HG02610 (cell line): Measurements from ENCODE around the gene SLC35B2.
"Not testable (repeated sequence)": the region's sequence is repeated elsewhere in the genome, so short reads cannot be mapped to it uniquely, and the experiment has no call there.

Experiments used
- ATAC-seq: cut with Tn5 transposase; IDR thresholded peaks from one replicate; pipeline ENCODE4 v1.9.1; 2021; ENCODE audit warnings: mild to moderate bottlenecking, moderate library complexity; ENCODE audit not compliant: unreplicated experiment

The SLC35B2 gene

DNA sequence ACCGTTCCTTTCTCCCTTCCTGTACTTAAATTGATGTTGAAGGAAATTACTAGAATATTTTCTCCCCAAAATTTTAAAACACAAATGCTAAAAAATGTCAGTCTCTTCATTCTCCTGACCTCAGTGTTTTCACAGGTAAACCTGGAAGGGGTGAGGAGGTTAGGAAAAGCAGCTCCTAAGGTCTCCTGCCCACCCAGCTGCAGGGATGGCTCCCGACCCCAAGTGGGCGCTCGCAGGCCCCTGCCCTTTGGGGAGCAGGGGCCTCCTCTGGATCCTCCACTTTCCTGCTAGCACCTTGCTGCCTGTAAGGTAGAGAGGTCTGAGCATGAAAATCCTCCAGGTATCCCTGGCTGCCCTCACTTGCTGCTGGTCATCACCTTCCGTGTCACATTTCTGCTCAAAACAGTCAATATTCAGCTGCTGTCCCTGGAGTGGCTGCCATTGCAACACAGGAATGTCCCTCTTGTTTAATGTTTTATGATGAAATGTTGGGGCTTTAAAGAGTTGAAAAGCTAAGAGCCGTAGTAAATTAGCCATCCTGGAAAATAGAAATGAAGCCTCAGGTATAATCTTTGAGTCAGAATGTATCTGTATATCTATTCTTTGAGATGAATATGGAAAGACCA, 21.3 kb downstream of the SLC35B2 start:
- no peak for ATAC-seq

DNA sequence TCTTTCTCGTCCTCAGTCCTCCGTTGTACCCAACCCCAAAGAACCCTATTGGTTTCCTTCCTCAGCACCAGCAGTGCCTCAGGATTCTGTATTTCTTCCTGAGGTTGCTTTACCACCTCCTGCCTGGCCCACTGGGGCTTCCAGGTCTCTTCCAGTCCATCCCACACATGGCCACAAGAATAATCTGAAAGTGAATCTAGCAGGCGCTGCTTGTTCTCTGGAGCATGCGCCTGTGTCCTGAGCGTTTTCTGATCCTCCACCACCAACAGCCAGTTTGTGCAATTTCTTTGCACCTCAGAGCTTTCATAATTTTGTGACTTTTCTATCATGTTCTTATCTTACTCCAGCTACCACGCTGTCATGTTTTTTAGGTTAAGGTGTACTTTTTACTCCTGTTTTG, 22.1 kb downstream of the SLC35B2 start:
- no peak for ATAC-seq

DNA sequence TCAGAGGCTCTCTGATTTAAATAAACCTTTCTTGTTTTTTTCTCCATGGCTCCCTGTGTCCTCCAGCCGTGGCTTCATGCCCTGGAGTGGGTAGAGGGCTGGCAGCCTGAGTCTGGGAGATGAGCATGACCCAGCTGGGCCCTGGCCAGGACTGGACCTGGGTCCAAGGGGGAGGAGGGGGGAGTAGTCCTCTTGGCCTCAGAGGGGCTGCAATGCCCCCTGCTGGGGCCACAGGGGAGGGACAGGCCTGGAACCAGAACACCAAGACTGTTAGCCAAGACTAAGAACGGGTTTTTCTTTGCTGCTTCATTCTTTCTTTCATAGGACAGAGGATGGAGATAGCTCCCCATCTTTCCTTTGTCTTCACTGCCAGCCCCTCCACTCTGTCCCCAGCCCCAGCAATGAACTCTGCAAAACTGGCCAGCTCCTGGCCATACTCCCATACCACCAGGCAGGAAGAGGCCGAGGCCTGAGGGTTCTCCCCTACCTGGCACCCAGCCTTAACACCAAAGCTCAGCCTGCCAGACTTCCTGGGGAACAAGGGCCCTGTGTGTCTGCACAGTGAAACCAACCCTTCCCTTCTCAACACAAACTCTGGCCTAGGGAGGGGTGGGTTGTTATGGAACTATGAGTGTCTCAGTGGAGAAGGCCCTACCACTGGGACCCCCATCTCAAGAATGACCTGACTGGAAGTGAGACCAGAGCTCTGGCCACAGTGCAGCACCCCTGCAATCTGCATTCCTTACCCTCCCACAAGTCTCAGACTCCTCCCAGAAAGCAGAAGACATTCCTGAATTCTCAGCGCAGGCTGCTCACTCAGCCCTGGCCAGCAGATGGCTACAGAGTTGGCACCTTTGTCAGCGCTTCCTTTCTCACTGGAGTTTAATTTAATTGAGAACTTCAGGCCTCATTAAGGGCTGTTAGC, 23.0 kb downstream of the SLC35B2 start:
- no peak for ATAC-seq

DNA sequence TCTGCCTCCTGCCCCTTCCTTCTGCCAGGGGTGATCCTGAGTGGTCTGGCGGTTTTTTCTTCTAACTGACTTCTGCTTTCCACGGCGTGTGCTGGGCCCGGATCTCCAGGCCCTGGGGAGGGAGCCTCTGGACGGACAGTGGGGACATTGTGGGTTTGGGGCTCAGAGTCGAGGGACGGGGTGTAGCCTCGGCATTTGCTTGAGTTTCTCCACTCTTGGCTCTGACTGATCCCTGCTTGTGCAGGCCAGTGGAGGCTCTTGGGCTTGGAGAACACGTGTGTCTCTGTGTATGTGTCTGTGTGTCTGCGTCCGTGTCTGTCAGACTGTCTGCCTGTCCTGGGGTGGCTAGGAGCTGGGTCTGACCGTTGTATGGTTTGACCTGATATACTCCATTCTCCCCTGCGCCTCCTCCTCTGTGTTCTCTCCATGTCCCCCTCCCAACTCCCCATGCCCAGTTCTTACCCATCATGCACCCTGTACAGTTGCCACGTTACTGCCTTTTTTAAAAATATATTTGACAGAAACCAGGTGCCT, 23.7 kb downstream of the SLC35B2 start:
- no peak for ATAC-seq

DNA sequence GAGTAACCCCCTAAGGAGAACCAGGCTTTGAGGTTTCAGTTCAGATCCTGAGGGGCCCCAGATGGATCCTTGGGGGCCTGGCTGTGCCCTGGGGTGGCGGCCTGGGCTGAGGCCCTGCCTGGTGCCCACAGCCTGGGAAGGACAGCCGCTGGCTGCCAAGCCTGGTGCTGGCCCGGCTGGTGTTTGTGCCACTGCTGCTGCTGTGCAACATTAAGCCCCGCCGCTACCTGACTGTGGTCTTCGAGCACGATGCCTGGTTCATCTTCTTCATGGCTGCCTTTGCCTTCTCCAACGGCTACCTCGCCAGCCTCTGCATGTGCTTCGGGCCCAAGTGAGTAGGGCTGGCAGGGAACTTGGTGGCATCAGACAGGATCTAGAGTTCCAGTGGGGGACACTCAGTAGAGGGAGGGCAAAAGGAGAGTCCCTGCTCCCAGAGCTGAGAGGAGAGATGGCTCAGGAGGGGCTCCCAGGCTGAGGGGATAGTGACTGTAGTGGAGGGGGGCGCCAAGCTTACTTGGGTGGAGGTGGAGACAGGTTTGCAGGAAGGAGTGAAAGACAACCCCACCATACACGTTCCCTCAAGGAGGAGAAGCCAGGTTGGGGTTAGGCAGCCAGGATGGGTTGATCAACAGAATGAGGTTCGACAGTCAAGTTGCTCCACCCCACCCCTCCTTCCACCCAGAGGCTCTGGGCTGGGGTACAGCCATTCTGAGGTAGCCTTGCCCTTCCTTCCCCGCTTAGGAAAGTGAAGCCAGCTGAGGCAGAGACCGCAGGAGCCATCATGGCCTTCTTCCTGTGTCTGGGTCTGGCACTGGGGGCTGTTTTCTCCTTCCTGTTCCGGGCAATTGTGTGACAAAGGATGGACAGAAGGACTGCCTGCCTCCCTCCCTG, 24.4 kb downstream of the SLC35B2 start:
- ATAC-seq = no peak

DNA sequence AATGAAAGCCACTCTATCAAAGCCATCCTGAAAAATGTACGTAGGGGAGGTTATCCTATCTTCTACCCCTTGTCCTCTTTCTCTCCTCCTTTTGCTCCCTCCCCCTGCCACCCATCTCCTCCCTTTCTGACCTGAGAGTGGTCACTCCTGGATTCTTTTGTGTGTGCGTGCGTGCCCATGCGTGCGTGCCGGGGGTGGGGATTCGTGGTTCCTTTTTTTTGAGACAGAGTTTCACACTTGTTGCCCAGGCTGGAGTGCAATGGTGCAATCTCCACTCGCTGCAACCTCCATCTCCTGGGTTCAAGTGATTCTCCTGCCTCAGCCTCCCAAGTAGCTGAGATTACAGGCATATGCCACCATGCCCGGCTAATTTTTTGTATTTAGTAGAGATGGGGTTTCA, 25.9 kb downstream of the SLC35B2 start:
- ATAC-seq = not testable (repeated sequence)

DNA sequence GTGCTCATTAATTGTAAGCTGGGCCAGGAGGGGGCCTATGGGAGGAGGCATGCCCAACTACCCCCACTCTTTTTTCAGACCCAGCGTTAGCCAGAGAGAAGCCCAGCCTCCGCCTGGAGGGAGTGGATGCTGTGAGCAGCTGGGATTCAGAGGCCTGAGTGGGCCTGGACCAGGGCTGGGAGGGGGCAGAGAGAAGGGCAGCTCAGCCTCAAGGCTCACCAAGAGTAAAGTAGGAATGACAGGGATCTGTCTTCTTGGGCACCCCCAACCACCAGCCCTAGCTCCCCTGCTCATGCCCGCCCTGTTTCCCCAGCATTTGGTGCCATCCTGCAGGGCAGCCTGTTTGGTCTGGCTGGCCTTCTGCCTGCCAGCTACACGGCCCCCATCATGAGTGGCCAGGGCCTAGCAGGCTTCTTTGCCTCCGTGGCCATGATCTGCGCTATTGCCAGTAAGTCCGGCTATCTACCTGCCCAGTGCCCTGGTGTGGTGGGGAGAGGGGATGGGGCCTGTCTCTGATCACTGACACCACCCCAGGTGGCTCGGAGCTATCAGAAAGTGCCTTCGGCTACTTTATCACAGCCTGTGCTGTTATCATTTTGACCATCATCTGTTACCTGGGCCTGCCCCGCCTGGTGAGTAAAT, 27.2 kb downstream of the SLC35B2 start:
- no peak for ATAC-seq

DNA sequence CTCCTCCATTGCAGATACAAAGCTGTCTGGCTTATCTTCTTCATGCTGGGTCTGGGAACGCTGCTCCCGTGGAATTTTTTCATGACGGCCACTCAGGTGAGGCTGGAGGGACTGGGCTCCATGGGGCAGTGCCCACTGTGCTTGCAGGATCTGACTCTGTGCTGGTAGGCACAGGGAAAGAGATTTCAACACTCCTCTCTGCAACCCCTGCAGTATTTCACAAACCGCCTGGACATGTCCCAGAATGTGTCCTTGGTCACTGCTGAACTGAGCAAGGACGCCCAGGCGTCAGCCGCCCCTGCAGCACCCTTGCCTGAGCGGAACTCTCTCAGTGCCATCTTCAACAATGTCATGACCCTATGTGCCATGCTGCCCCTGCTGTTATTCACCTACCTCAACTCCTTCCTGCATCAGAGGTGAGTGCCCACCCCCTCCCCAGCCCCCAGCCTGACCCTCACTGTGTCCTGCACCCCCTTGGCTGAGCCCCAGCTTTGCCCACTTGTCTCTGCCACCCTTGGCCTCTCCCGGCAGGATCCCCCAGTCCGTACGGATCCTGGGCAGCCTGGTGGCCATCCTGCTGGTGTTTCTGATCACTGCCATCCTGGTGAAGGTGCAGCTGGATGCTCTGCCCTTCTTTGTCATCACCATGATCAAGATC, 27.8 kb downstream of the SLC35B2 start:
- ATAC-seq = no peak

DNA sequence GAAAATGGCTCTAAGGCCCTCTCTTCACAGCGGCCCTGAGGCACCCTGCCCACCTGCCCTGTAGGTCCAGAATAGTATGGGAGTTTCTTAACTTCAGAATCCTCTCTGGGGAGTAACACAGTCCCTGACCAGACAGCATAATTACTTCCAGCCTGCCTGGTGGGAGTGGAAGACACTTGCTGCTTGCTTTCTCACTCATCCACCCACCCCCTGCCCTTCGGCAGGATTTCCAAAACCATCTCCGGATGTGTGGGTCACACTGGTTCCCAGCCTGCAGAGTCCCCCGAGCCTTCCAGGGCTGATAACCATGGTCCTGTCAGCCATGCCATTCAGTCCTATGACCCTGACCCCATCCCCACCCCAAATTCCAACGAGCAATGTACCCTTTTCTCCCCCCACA, 28.5 kb downstream of the SLC35B2 start:
- ATAC-seq = no peak

DNA sequence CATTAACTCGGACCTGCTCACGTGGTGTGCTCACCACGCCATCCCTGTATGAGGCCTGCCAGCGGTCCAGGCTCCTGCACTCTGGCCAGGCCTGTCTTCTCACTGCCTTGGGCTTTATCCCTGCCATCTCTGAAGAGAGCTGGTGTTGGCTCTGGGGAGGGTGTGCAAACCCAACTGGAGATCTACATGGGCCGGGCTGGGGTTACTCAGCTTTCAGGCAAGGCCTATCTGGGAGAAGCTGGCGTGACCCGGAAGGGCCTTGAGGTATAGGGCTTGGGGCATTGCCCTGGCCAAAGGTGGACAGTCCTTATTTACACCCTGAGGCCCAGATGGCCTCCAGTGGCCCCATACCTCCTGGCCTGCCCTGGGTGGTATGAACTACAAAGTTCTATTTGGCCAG, 28.9 kb downstream of the SLC35B2 start:
- ATAC-seq = no peak

DNA sequence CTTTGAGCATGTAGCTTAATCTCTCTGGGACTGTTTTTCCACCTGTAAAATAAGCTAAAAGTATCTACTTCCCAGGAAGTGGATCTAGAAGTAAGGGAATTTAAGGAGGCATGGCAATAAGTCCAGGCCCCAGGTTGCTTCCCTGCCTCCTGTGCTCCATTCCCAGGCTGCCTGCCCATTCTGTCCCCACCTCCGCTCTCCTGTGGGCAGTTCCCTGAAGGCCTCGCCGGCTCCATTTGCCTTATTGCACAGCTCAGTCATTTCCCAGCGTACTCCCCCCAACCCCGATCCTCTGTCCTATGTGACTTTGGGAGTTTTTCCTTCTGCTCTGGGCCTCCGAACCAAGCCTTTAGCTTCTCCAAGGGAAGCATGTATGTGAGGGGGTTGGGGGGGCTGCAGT, 29.3 kb downstream of the SLC35B2 start:
- no peak for ATAC-seq

DNA sequence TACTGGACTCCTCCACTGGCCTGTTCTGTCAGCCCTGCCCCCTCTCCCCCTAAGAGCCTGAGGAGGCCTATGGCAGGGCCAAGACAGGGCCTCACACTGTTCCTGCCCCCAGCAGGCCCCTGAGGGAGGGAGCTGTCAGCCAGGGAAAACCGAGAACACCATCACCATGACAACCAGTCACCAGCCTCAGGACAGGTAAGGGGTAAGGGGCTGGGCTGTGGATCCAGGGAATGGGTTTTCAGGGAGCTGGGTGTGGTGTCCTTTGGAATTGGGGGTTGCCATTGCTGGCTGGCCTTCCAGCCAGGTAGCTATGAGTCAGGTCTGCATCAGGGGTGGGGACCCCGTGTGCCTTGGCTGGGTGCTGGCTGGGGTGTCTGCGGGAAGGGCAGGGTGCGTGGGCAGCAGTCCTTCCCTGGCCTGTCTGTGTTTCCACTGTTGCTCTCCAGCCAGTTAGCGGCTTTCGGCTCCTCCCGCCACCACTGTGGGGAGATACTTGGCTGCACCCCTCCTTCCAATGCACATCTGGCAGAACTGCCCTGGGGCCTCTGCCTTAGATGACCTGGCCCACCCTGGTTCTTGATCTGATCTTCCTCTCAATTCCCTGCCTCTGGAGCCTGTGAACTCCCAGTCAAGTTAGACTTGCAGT, 30.1 kb downstream of the SLC35B2 start:
- no peak for ATAC-seq

DNA sequence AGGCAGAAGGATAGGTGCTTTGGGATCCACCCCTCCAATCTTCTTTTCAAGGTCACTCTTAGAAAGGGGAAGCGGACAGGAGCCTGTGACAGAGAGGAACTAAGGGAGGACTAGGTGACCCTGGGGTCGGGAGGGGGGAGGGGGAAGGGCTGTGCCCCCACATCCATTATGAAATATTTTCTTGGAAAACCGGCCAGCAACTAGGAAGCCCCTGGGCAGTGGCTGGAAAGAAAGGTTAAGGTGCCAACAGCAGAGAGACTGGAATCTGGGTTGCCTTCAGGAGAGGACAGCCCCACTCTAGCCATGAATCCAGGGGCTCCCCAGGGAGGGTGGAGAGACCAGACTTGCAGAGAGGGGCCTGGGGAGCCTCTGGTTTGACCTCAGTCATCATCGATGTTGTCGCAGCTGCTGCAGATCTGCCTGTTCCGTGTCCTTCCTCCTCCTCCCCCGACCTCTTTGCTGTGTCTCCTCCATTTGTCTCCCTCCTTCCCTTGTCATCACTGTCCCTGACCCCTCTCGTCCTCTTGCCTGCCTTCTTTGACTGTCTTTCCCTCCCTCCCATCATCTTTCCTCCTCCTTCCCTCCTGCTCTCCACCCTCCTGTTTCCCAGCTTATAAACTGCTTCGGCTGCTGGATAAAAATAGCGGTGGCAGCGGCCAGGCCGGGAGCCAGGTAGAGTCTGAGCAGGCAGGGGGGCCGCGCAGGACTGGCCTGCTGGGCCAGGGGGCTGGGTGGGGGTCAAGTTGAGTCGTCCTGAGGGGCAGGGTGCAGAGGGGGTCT, 30.8 kb downstream of the SLC35B2 start:
- no peak for ATAC-seq

DNA sequence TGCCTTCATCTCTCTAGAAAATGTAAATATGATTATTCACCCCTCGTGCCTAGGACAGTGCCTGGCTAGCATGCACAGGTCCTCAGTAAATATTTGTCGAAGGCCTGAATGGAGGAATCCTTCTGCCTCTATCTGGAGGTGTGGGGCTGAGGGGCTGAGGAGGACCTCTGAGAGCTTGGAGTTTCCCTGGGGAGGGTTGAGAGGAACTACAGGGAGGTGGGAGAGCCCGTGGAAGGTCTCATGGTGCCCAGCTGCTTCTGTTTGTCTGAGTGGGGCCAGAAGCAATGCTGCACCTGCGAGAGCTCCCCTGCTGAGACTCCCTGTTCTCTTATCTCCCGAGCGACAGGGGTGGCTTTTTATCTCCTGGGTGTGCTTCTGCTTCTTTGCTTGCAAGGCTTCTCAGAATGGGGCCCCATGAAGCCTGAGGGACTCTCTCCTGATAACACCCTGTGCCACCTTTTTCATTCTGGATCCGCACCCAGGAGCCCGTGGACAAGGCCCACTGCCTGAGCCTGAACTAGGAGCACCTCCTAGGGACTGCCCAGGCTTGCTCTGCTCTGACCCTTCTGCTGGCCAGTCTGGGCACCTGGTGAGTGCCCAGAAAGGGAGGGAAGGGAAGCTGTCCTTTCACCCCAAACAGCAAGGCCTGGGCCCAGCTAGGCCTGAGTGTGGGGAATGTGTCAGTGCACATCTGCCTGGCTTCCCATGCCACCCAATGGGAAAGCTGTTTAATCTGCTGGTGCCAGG, 31.6 kb downstream of the SLC35B2 start:
- ATAC-seq = no peak

DNA sequence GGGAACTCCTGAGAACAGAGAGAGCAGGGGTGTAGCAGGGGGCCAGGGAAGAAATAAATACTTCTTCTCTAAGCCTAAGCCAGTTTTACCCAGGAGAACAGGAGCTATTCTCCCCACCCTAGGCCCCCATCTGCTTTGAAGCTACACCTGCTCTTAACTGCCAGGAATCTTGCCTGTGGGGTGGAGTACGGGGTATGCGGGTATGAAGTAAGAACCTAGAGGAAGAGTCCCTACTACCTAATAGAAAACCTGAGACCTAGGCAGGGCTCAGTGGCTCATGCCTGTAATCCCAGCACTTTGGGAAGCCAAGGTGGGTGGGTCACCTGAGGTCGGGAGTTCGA, 32.4 kb downstream of the SLC35B2 start:
- no peak for ATAC-seq

DNA sequence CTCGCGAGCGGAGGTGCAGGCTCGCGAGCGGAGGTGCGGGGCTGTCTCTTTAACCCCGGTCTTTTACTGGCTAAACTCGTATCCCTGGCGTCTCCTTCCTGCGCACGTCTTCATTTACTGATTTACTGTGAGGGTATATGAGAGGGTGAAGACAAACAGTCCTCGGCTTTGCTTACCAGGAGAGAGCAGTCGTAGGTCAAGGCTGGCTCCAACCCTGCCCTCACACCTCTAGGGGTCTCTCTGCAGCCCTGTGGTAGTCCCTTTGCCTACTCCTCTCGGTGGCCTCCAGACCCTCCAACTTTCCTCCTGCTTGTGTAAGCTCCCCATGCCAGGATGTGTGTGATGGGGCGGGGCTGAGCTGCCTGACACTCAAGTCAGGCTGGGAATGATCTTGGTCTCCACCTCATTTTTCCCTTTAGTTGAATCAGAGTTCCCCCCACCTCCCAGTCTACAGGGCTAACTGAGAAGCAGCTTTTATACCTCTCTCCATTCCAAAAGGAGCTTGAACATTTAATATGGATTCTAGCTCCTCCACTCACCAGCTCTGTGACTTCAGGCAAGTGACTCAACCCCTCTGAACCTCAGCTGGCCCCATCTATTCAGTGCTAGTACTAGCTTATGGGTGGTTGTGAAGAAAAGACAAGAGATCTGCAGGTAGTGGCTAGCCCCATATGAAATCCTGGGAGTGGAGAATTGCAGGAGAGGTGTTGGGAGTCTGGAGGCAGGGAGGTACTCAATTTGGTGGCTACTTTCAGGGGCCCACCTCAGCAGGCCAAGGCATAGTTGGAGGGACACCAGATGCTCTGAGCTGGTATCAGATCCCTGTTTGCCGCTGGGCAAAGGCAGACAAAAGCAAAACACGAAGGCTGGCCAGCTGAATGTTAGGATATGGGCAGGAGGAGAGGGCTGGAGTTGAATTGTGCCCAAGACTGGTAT, 33.0 kb downstream of the SLC35B2 start:
- no peak for ATAC-seq

DNA sequence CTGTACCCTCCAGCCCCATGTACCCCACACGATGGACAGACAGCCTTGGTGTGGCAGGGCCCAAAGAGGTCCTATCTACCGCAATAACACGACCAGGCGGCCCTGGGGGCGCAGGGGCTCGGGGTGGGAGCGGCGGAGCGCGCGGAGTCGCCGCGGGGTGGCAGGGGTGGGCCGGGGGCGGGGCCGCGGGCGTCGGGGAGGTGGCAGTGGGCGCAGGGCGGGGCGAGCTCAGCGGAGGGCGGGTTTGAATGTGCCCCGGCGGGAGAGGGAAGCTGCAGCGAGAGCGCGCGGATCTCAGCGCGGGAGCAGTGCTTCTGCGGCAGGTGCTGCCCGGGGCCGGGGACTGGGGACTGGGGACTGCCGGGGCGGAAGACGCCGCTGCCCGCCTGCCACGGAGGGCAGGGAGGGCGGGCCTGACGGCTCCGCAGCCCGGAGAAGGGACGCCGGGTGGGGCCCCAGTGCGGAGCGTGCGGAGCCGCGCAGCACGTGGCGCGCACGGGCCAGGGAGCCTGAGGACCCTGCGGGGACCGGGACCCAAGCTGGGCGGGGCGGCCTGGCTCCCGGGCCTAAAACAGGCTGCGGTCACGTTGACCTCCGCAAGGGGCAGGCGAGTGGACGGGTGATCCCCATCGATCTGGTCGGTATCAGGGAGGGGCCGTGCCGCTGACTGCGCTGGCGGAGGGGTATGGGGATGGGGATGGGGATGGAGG, 33.9 kb downstream of the SLC35B2 start, which contains the start of gene SLC29A1:
Gene SLC29A1 (plus strand): TSS at position 277 of the 710 bp plus-strand sequence. CDS start 3,719 bp downstream, outside the sequence.
- ATAC-seq = peak; percentile 47
